Hematopoietic multipotent progenitor cell treated with erythropoietin and hydrocortisone succinate and interleukin-3 and kit ligand, for 17 days (in vitro differentiated cells): ENCODE measurements around the gene AP1B1.

Experiments used
- DNase-seq: peaks from one replicate; pipeline ENCODE4 v3.0.0-alpha.2; 2015; ENCODE audit warnings: low spot score

AP1B1 gene

GRCh38 chr22:29299136-29299900, 89.1 kb downstream of the AP1B1 start:
- DNase-seq, result no peak

- DNase-seq, result no peak
Observed at GRCh38 chr22:29298641-29299040, 89.7 kb downstream of the AP1B1 start.

DNA sequence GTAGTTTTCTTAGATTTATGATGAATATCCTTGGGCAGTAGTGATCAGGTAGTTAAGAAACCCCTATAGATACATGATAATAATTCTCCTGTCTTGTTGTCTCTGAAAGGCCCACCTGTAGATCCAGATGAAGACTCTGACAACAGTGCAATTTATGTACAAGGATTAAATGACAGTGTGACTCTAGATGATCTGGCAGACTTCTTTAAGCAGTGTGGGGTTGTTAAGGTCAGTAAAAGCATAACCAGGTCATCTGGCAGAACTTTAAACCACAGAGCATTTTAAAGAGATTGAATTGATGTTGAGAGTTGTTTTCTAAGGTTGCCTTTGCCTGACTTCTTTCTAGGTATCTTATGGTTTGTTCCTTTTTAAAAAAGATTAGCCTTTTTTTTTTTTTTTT, 96.0 kb downstream of the AP1B1 start:
- no peak for DNase-seq

DNA sequence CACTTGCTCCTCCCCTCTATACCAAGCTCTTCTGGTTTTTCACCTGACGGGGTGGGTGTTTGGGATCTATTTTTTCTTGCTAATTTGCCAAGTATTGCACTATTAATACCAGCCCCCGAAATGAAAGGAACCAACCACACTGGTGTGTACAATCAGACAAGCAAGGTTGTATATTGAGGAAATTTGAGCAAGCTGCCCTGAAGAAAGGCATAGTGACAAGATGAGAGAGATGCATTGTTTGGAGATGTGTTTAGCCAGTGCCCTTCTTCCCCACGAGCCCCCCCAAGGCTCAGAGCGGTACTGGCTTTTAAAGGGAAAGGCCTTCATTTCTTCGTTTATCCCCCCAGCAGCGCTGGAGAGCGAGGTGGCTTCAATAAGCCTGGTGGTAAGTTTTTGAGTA, 97.2 kb downstream of the AP1B1 start:
- no peak for DNase-seq

GRCh38 chr22:29290061-29290460, 98.3 kb downstream of the AP1B1 start:
- no peak for DNase-seq

DNA sequence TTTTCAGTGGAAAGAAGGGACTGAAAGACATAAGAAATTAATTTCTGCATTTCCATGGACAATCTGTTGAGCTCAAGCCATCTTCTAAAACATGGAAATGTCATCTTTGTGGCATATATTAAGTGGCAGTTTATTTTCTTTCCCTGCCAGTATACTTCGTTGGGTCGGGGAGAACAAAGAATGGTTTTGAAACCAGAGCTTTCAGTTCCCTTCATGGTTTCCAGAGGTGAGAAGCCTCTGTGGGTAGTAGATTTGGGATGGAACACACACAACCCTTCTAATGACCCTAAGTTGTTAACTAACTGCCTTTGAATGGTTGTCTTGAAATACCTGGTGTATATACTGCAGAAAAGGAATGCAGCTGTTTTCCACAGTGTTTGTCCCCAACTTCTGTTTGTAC, 99.5 kb downstream of the AP1B1 start:
- DNase-seq, result no peak

DNA sequence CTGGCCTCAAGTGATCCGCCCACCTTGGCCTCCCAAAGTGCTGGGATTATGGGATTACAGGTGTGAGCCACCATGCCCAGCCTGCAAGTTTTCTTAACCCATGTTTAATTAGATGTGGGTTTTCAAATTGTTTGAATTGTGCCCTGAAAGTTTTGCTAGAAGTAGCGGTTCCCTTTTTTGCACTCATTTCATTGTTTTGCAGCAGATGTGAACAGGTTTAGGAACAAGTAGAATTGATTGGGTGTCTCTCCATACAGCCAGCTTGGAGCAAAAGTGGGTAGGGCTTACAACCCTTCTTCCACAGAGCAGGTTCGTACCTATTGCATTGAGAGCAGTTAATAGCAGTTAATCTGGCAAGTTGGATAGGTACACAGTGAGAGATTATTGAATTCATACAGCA, 104.2 kb downstream of the AP1B1 start:
- DNase-seq, result no peak

DNA sequence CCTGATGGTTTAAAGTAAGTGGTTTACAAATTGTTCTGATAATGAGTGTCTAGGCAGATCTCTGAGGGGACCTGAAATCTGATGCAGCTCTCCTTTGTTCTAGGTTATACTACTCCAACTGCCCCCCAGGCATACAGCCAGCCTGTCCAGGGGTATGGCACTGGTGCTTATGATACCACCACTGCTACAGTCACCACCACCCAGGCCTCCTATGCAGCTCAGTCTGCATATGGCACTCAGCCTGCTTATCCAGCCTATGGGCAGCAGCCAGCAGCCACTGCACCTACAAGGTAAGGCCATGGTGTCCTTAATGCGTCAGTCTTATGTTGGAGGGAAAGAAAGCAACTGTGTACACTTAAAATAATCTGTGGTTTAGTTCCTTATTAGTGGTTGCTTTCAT, 110.4 kb downstream of the AP1B1 start:
- DNase-seq, result no peak
